SK-N-SH (cell line): ENCODE results near the gene GARS1. TPM values are rescaled to one million over a fixed set of nuclear protein-coding genes. Genes with fewer than 3 reads are reported as not detected.

Source experiments
- CTCF ChIA-PET: fragments of 300-600, 350-600 bp; formaldehyde crosslinking; extraction: SDS; loops from one replicate; lab custom pipeline; 2021; lab: Yijun Ruan, JAX
- POLR2A ChIA-PET: fragments of 350-600 bp; sonication (Branson Sonifier 250); formaldehyde crosslinking; extraction: SDS; loops from one replicate; lab custom pipeline; 2020; ENCODE audit warnings: antibody characterized with exemption, inconsistent platforms; lab: Yijun Ruan, JAX
- DNase-seq: peaks from one replicate; pipeline ENCODE4 v3.0.0; 2012
- H2AFZ ChIP-seq: fragments of 200-600 bp; sonication (generic); 2 replicates; pipeline ENCODE4 v1.8.1; 2016; ENCODE audit warnings: antibody characterized with exemption, mild to moderate bottlenecking, low read depth
- H3F3A ChIP-seq: fragments of 200-600 bp; sonication (generic); replicated peaks from 2 replicates; pipeline ENCODE3; 2016; ENCODE audit warnings: antibody characterized with exemption, mild to moderate bottlenecking; ENCODE audit not compliant: insufficient read depth
- H3K27ac ChIP-seq, 2 experiments: fragments of 200-500 bp in 1 of 2; fragments of 200-600 bp in 1 of 2; sonication (Bioruptor generic) in 1 of 2; sonication (generic), shearing (Covaris generic) in 1 of 2; 2 replicates each; pipeline versions ENCODE4 v1.5.1 to v1.6.1; 2014 to 2016; ENCODE audit warnings: low read depth in 2 of 2, inconsistent platforms in 1 of 2, low read length in 1 of 2, mild to moderate bottlenecking in 1 of 2, mixed read lengths in 1 of 2
- H3K27me3 ChIP-seq: fragments of 200-600 bp; sonication (generic), shearing (Covaris generic); 2 replicates; pipeline ENCODE4 v1.6.1; 2016; ENCODE audit warnings: mixed run types; ENCODE audit not compliant: insufficient read depth
- H3K36me3 ChIP-seq, 2 experiments: fragments of 200-500 bp in 1 of 2; fragments of 200-600 bp in 1 of 2; sonication (Bioruptor generic) in 1 of 2; sonication (generic) in 1 of 2; replicated peaks in 1 of 2; 2 replicates each; pipeline versions ENCODE3 to v1.5.1; 2014 to 2016; ENCODE audit warnings: low read length in 1 of 2, mild to moderate bottlenecking in 1 of 2; ENCODE audit not compliant: insufficient read depth in 2 of 2, control insufficient read depth in 1 of 2
- H3K4me1 ChIP-seq, 2 experiments: fragments of 200-500 bp in 1 of 2; fragments of 200-600 bp in 1 of 2; sonication (Bioruptor generic) in 1 of 2; sonication (generic), shearing (Covaris generic) in 1 of 2; 2 replicates each; pipeline versions ENCODE4 v1.5.1 to v1.6.1; 2014 to 2016; ENCODE audit warnings: low read depth in 1 of 2, low read length in 1 of 2, mixed run types in 1 of 2; ENCODE audit not compliant: insufficient read depth in 2 of 2, control insufficient read depth in 1 of 2
- H3K4me2 ChIP-seq: fragments of 200-600 bp; sonication (generic), shearing (Covaris generic); 2 replicates; pipeline ENCODE4 v1.6.1; 2017; ENCODE audit warnings: mixed run types
- H3K4me3 ChIP-seq, 2 experiments: fragments of 200-500 bp in 1 of 2; fragments of 200-600 bp in 1 of 2; sonication (Bioruptor generic) in 1 of 2; sonication (generic), shearing (Covaris generic) in 1 of 2; 2 replicates each; pipeline versions ENCODE4 v1.5.1 to v1.8.1; 2014 to 2016; ENCODE audit warnings: low read depth in 2 of 2, inconsistent platforms in 1 of 2, low read length in 1 of 2, mild to moderate bottlenecking in 1 of 2, mixed read lengths in 1 of 2, moderate library complexity in 1 of 2
- H3K79me2 ChIP-seq: fragments of 200-600 bp; sonication (generic); 2 replicates; pipeline ENCODE4 v1.8.1; 2017; ENCODE audit warnings: mild to moderate bottlenecking; ENCODE audit not compliant: insufficient read depth
- H3K9ac ChIP-seq: fragments of 200-600 bp; sonication (generic); 2 replicates; pipeline ENCODE4 v1.6.1; 2017; ENCODE audit warnings: mixed run types
- H3K9me2 ChIP-seq: fragments of 200-600 bp; sonication (generic); 2 replicates; pipeline ENCODE4 v1.6.1; 2017; ENCODE audit warnings: mixed run types
- H3K9me3 ChIP-seq: fragments of 200-600 bp; sonication (generic); 2 replicates; pipeline ENCODE4 v1.6.1; 2017; ENCODE audit warnings: mixed run types, mild to moderate bottlenecking, moderate library complexity
- H4K20me1 ChIP-seq: fragments of 200-600 bp; sonication (generic); 2 replicates; pipeline ENCODE4 v1.6.1; 2017; ENCODE audit warnings: mild to moderate bottlenecking, mixed run types; ENCODE audit not compliant: insufficient read depth
- CHD2 ChIP-seq: fragments of 150-350 bp; IDR thresholded peaks from 2 replicates; pipeline ENCODE4 v1.6.1; 2018; ENCODE audit warnings: low read length; ENCODE audit not compliant: partially characterized antibody
- EZH2phosphoT487 ChIP-seq: fragments of 200-600 bp; sonication (generic); IDR thresholded peaks from 2 replicates; pipeline ENCODE4 v1.6.1; 2017; ENCODE audit warnings: low read depth, mixed run types, mild to moderate bottlenecking, antibody characterized with exemption, moderate library complexity, borderline replicate concordance
- FOXJ3 ChIP-seq: sonication (generic); formaldehyde crosslinking; IDR thresholded peaks from 2 replicates; pipeline ENCODE4 v1.5.1; 2020; ENCODE audit warnings: mild to moderate bottlenecking, missing genetic modification reagents
- JUND ChIP-seq: IDR thresholded peaks from 2 replicates; pipeline ENCODE4 v1.4.0; 2012
- POLR2AphosphoS5 ChIP-seq: IDR thresholded peaks from 2 replicates; pipeline ENCODE4 v1.6.1; 2012; ENCODE audit warnings: low read depth, low read length
- RAD21 ChIP-seq: IDR thresholded peaks from 2 replicates; pipeline ENCODE4 v1.6.1; 2012; ENCODE audit warnings: mild to moderate bottlenecking, low read length
- RFX5 ChIP-seq: IDR thresholded peaks from 2 replicates; pipeline ENCODE4 v1.6.1; 2012; ENCODE audit warnings: mild to moderate bottlenecking, improper control_type of control experiment, low read length
- SIN3A ChIP-seq: IDR thresholded peaks from 2 replicates; pipeline ENCODE4 v1.6.1; 2012; ENCODE audit warnings: low read depth, mild to moderate bottlenecking, low read length, moderate library complexity, borderline replicate concordance
- TEAD4 ChIP-seq: IDR thresholded peaks from 2 replicates; pipeline ENCODE4 v1.4.0; 2012; ENCODE audit warnings: mild to moderate bottlenecking, borderline replicate concordance; ENCODE audit not compliant: insufficient read depth
- YY1 ChIP-seq: IDR thresholded peaks from 2 replicates; pipeline ENCODE4 v1.4.0; 2012; ENCODE audit warnings: low read depth, mild to moderate bottlenecking
- WGBS: methylation state at CpG from one replicate; pipeline ENCODE4 v1.1.6; 2017; ENCODE audit warnings: low lambda C conversion rate; 5-methylcytosine and 5-hydroxymethylcytosine counted together
- polyA plus RNA-seq, 3 experiments: library from polyadenylated mRNA; depleted of rRNA; stranded (reverse); fragments of >200 nt; gene quantifications; 2 replicates each; pipeline ENCODE4 v1.2.3, GENCODE V29; 2012
- TF ChIP-seq, protein P1 (sequence below): fragments of 150-350 bp; IDR thresholded peaks from 2 replicates; pipeline ENCODE4 v1.6.1; 2017; ENCODE audit warnings: antibody characterized with exemption, low read length, low read depth, borderline replicate concordance
- TF ChIP-seq, protein P2 (sequence below): IDR thresholded peaks from 2 replicates; pipeline ENCODE4 v1.4.0; 2012; ENCODE audit warnings: low read depth, borderline replicate concordance
- TF ChIP-seq, protein P3 (sequence below): fragments of 200-600 bp; sonication (generic); IDR thresholded peaks from 2 replicates; pipeline ENCODE4 v1.6.1; 2017; ENCODE audit warnings: antibody characterized with exemption, mild to moderate bottlenecking, moderate library complexity
- TF ChIP-seq, protein P4 (sequence below): IDR thresholded peaks from 2 replicates; pipeline ENCODE4 v1.4.0; 2012; ENCODE audit warnings: low read depth, borderline replicate concordance

Gene GARS1
- polyA plus RNA-seq, 1 of the 3 experiments (the other 2 are of a cell fraction), result 301 TPM

DNA sequence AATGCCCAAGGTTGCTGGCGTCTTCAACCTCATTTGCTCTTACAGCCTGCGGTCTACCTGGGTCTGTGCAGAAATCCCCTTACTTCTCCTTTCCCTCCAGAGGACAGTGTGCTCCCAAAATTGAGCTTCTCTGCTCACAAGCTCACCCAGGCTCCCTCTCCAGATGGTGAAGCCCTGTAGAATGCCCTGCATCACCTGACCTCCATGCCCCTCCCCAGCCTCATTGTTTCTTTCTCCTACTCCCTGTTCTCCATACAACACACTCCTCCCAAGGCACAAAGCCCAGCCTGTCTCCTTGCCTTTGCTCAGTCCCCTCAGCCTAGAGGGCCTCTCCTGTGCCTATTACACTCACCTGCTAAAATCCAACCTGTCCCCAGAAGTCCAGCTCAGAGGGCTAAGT is 84.1 kb downstream of the GARS1 start:
- TF ChIP-seq, protein P1, sequence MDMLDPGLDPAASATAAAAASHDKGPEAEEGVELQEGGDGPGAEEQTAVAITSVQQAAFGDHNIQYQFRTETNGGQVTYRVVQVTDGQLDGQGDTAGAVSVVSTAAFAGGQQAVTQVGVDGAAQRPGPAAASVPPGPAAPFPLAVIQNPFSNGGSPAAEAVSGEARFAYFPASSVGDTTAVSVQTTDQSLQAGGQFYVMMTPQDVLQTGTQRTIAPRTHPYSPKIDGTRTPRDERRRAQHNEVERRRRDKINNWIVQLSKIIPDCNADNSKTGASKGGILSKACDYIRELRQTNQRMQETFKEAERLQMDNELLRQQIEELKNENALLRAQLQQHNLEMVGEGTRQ, result no peak
- TF ChIP-seq, protein P2, sequence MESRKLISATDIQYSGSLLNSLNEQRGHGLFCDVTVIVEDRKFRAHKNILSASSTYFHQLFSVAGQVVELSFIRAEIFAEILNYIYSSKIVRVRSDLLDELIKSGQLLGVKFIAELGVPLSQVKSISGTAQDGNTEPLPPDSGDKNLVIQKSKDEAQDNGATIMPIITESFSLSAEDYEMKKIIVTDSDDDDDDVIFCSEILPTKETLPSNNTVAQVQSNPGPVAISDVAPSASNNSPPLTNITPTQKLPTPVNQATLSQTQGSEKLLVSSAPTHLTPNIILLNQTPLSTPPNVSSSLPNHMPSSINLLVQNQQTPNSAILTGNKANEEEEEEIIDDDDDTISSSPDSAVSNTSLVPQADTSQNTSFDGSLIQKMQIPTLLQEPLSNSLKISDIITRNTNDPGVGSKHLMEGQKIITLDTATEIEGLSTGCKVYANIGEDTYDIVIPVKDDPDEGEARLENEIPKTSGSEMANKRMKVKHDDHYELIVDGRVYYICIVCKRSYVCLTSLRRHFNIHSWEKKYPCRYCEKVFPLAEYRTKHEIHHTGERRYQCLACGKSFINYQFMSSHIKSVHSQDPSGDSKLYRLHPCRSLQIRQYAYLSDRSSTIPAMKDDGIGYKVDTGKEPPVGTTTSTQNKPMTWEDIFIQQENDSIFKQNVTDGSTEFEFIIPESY, result no peak
- no peak for TF ChIP-seq SIN3A
- no peak for TF ChIP-seq YY1
- TF ChIP-seq, protein P3, sequence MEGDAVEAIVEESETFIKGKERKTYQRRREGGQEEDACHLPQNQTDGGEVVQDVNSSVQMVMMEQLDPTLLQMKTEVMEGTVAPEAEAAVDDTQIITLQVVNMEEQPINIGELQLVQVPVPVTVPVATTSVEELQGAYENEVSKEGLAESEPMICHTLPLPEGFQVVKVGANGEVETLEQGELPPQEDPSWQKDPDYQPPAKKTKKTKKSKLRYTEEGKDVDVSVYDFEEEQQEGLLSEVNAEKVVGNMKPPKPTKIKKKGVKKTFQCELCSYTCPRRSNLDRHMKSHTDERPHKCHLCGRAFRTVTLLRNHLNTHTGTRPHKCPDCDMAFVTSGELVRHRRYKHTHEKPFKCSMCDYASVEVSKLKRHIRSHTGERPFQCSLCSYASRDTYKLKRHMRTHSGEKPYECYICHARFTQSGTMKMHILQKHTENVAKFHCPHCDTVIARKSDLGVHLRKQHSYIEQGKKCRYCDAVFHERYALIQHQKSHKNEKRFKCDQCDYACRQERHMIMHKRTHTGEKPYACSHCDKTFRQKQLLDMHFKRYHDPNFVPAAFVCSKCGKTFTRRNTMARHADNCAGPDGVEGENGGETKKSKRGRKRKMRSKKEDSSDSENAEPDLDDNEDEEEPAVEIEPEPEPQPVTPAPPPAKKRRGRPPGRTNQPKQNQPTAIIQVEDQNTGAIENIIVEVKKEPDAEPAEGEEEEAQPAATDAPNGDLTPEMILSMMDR, result no peak
- TF ChIP-seq JUND, result no peak
- no peak for TF ChIP-seq FOXJ3 (CRISPR knock-in tag)
- CTCF ChIA-PET, result interaction anchor here (1.0 to 5.8 kb wide), 4 partner anchors 8 to 260 kb away, joined by 3 to 44 read pairs (median 5); no protein-coding TSS in a partner anchor

DNA sequence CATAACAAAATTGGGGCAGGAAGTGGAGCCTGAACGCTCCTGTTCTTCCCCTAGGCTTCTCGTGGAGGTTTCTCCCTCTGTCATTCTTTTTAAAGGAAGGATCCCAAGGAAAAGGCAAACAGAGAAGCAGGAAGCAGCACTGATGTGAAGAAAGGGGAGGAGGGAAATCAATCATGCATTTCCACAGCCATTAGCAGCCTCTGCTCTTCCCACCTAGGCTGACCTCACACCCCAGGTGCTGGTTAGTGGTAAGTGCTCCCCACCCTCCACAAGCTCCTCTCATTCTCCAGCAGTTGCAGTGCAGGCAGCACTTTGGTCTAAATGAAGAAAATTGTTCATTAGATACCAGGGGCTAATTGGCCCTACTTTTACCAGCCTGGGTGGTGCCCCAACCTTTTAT is 85.0 kb downstream of the GARS1 start:
- Histone ChIP-seq H3K9me3 (no peaks in the 10 kb centered on the region), H3K4me1 (peaks cover 0 to 27% of the 10 kb centered on the region in 2 experiments; a peak in 1 of 4 replicates), H3K9me2 (no peaks in the 10 kb centered on the region), H3F3A (no peaks in the 10 kb centered on the region), H3K27me3 (peaks cover 71% of the 10 kb centered on the region), H3K4me2 (no peak overlapping the region), H2AFZ (no peak overlapping the region), H3K79me2 (no peaks in the 10 kb centered on the region), H3K9ac (no peak overlapping the region), H3K27ac (no peak overlapping the region), H3K4me3 (no peak overlapping the region), H4K20me1 (0 out of 2 replicates have a peak, but pooled peaks cover 6% of the 10 kb centered on the region), H3K36me3 (no peaks in the 10 kb centered on the region)
- POLR2A ChIA-PET, result no interaction called here
- CTCF ChIA-PET, result interaction anchor here (1.3 to 5.8 kb wide), 3 partner anchors 22 to 259 kb away, joined by 4 to 44 read pairs (median 6); no protein-coding TSS in a partner anchor
- no peak for DNase-seq
- 0% methylated on average over 2 of the region's 2 CpGs for WGBS
- TF ChIP-seq YY1 (no peak), POLR2AphosphoS5 (no peak), TEAD4 (no peak), EZH2phosphoT487 (no peak), RAD21 (no peak), RFX5 (no peak), CHD2 (no peak)
- TF ChIP-seq, protein P4, sequence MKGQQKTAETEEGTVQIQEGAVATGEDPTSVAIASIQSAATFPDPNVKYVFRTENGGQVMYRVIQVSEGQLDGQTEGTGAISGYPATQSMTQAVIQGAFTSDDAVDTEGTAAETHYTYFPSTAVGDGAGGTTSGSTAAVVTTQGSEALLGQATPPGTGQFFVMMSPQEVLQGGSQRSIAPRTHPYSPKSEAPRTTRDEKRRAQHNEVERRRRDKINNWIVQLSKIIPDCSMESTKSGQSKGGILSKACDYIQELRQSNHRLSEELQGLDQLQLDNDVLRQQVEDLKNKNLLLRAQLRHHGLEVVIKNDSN, result no peak
- TF ChIP-seq, protein P3, result no peak
- TF ChIP-seq, protein P2, result no peak
- TF ChIP-seq, protein P1, result no peak

More for the DNA sequence above, 84.1 kb downstream of the GARS1 start:
- no peak for DNase-seq
- Histone ChIP-seq H3K4me2 (no peak overlapping the region), H3K9ac (no peak overlapping the region), H3K36me3 (no peaks in the 10 kb centered on the region), H3K9me3 (no peaks in the 10 kb centered on the region), H3K27ac (no peak overlapping the region), H3K9me2 (no peaks in the 10 kb centered on the region), H3K4me1 (peaks cover 0 to 21% of the 10 kb centered on the region in 2 experiments; a peak in 1 of 4 replicates), H3K4me3 (no peak overlapping the region), H2AFZ (no peak overlapping the region), H3F3A (no peaks in the 10 kb centered on the region), H3K79me2 (no peaks in the 10 kb centered on the region), H3K27me3 (peaks cover 63% of the 10 kb centered on the region), H4K20me1 (0 out of 2 replicates have a peak, but pooled peaks cover under 1% of the 10 kb centered on the region)
- 55% methylated on average over 2 of the region's 2 CpGs for WGBS
- POLR2A ChIA-PET, result no interaction called here
